Posterior cingulate gyrus (tissue), 11 donors: ENCODE data around the gene PRKAG2.
"Not testable (repeated sequence)": the region's sequence is repeated elsewhere in the genome, so short reads cannot be mapped to it uniquely, and the experiment has no call there.

ENCODE experiments used
- DNase-seq, 10 donors: peaks; one replicate each; pipeline versions ENCODE4 v3.0.0 to v3.0.0-alpha.2; 2020 to 2021; ENCODE audit warnings: mixed read lengths in 3 of 10
- intact Hi-C: fragments of 100-400 bp; cut with DNase I; formaldehyde crosslinking; loops from one replicate; pipeline ENCODE4 v1.15.1; 2023

The PRKAG2 gene

GRCh38 chr7:151840088-151840910 is 36.6 kb downstream of the PRKAG2 start:
- DNase-seq = peak in 4 of 10 donors; percentile 11 to 67 (median 53)
- intact Hi-C loops = no loop called here

GRCh38 chr7:151839451-151839921 is 37.4 kb downstream of the PRKAG2 start:
- peak in 4 of 10 donors; percentile 37 to 88 (median 79) for DNase-seq
- intact Hi-C loops = no loop called here

DNA sequence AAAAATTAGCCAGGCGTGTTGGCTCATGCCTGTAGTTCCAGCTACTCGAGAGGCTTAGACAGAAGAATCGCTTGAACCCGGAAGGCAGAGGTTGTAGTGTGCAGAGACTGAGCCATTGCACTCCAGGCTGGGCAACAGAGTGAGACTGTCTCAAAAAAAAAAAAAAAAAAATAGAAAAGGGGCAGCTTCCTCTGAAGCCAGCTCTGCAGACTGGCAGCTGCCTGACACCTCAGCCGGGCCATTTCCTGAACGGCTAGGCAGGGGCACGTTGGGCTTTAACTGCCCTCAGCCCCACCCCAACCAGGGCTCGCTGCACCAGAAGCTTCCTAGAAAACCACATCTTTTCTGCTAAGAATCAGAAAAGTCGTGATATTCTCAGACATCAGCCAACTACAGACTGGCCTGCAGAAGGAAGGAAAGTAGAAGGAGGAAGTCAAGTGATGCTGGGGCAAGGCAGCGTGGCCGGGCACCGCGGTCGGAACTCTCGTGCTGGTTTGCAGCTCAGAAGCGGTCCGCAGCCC is 38.0 kb downstream of the PRKAG2 start:
- DNase-seq = peak in 4 of 10 donors; percentile 27 to 86 (median 76)

DNA sequence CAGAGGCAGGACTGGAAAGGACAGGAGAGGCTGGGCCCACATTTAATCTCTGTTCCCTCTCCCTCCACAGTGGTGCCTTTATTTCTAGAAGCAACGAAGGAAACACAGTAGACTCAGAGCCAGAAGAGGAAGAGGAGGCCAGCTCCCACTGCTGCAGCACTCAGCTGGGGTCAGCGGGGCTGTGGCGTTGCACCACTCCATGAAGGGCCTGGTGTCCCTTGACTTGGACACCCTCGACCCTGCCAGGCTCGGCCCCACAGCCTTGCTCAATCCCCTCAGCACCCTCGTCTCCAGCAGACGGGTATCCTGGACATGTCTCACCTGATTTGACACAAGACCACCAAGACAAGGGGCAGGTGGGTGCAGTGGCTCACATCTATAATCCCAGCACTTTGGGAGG is 38.8 kb downstream of the PRKAG2 start:
- intact Hi-C loops = no loop called here
- DNase-seq = peak in 4 of 10 donors; percentile 11 to 75 (median 58)

More for the DNA sequence above, 38.0 kb downstream of the PRKAG2 start:
- intact Hi-C loops = no loop called here

DNA sequence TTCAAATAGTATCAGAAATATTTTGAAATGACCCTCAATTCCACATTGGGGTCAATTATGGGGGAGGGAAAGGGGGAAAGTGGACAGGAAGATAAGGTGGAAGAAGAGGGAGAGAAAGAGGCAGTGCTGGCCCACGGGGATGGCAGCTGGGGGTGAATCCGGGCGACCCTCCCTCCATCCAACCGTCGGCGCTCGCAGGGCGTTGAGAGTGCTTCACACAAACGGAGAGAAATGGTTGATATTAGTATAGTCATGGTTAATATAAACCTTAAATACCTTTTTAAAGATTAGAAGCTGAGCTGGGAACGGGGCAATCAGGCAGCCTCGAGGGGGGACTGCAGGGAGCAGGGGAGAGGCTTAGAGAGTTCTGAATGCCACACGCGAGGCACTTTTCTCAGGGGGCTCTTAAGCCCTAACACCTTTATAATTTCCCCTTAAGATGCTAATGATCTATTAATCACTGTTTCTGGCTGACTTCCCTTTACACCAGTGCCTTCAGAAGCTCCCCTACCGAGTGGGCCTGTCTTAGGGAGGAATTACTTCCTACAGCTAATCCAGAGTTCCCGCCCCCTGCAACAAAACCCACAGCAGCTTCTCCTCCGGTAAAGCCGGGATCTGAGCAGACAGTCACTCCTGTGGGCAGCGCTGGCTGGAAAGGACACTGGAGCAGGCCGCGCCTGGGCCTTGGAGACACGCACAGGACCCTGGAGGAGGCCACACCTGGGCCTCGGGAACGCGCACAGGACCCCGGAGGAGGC is 39.5 kb downstream of the PRKAG2 start:
- DNase-seq = peak in 4 of 10 donors; percentile 29 to 86 (median 79)
- intact Hi-C loops = no loop called here

- intact Hi-C loops = no loop called here
These were observed 40.0 kb downstream of the PRKAG2 start for GRCh38 chr7:151836927-151837205.

DNA sequence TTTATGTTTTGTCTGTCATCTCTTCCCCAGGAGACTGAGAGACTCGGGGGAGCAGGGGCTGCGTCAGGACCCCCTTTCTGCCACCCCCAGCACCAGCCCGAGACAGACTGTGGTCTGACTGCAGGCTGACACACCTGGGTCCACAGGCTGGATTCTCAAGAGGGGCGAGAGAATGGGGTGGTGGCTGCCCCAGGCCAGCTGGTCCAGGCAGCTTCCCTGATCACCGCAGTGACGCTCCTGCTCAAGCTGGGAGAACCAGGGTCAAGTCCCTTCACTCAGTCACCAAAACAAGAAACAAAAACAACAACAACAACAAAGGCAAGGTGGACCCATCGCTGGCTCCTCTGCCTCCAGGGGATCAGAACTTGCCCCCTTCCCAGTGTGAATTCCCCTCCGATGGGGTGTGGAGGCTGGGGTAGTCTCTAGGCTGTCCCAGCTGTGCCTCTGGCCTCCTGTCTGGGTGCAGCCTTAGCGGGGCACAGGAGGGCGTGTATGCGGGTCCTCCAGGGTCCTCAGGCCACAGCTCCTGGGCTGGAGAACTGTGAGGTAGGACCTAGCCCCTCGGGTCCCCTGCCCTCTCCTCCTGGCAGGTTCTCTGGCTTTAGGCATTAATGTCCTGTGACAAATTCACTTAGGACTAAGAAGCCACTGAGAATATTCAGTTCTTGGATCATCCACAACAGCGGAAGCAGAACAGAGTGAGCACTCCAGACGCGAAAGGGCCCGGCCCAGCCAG is 40.6 kb downstream of the PRKAG2 start:
- peak in 4 of 10 donors; percentile 12 to 73 (median 46) for DNase-seq
- intact Hi-C loops = no loop called here

More at GRCh38 chr7:151836927-151837205, 40.0 kb downstream of the PRKAG2 start:
- peak in 3 of 10 donors; percentile 18 to 68 (median 57) for DNase-seq

- intact Hi-C loops = no loop called here
- peak in 4 of 10 donors; percentile 4 to 70 (median 49) for DNase-seq
These were observed 41.3 kb downstream of the PRKAG2 start for GRCh38 chr7:151835636-151836035.

DNA sequence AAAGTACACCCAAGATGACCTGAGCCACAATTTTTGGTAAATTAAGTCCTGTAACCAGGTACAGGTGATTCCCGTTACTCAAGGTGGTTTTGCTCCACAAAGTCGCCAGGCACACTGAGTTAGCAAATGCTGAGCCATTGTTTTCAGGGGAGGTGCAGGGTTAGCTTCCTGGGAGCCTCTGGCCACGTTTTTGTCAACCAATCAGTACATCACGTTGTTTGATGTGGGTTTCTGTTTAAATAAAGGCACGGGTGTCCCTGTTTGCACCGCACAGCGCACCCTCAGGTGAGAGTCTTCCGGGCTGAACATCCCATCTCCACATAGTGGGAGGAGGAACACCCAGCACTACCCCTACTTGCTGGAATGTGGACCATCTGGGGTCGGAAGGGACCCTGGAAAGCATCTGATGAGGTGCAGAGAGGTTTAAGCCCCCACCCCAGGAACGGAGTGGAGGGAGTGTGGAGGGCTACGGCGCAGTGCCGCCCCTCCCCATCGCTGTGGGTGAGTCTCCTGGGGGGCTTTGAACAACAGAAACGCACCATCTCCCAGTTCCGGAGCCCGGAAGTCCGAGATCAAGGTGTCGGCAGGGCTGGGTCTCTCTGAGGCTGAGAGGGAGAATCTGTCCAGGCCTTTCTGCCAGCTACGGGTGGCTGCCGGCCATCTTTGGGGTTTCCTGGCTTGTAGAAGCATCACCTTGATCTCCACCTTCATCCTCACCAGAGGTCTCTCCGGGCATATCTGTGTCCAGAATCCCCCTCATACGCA is 42.5 kb downstream of the PRKAG2 start:
- peak in 3 of 10 donors; percentile 9 to 55 (median 13) for DNase-seq
- intact Hi-C loops = no loop called here

GRCh38 chr7:151833691-151834090 is 43.2 kb downstream of the PRKAG2 start:
- intact Hi-C loops = no loop called here
- DNase-seq = peak in 4 of 10 donors; percentile 3 to 74 (median 26)

DNA sequence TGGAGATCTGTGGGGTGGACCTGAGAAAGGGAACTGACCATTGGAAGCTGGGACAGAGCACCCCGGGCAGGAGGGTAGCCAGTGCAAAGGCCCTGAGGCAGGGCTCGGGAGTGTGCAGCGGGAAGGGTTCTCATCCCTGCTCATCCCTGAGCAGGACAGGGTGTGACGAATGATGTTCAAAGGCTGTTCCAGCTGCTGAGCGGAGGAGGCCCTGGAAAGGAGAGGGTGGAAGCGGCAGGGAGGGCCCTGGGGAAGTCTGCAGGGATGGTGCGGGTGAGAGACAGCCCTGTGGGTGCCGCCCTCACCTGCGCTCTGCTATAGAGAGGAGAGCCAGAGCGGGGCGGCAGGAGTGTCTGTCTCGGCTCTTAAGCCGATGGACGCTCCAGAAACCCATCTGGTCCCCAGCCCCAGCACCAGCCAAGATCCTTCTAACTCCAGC is 43.7 kb downstream of the PRKAG2 start:
- intact Hi-C loops = no loop called here
- peak in 4 of 10 donors; percentile 17 to 66 (median 34) for DNase-seq

DNA sequence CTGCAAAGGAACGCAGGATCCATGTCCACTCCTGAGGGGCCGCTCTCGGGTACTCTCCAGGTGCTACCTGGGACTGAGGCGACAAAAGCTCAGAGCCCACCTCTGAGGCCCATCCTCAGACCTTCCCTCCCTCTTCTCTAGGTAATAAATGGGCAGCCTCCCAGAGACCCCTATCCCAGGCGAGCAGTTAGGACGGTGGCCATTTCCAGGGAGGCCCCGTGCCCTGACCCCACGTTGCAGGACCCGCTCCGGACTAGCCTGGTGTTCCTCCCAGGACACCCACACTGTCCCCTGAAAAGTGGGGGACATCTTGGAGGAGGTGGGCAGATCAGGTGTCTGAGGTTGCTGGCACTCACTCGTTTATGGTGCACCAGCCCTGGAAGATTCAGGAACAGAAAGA is 44.3 kb downstream of the PRKAG2 start:
- intact Hi-C loops = no loop called here
- DNase-seq = peak in 3 of 10 donors; percentile 15 to 16 (median 16)

DNA sequence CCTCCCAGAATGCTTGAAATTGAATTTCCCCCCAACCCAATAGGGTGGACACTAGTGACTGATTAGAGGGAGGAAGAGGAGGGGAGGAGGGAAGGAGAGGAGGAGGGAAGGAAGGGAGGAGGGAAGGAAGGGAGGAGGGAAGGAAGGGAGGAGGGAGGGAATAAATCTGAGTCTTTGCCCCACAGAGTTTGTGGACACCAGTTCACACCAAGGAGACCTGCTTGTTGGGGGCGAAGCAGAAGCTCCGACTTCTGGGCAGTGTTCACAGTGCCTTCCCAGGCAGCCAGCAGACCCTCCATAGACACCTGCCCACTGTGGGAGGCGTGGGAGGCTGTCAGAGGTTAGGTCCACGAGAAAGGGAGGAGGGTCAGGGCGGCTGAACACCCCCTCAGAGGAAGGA is 44.8 kb downstream of the PRKAG2 start:
- intact Hi-C loops = no loop called here
- DNase-seq = peak in 3 of 10 donors; percentile 2 to 57 (median 47)

DNA sequence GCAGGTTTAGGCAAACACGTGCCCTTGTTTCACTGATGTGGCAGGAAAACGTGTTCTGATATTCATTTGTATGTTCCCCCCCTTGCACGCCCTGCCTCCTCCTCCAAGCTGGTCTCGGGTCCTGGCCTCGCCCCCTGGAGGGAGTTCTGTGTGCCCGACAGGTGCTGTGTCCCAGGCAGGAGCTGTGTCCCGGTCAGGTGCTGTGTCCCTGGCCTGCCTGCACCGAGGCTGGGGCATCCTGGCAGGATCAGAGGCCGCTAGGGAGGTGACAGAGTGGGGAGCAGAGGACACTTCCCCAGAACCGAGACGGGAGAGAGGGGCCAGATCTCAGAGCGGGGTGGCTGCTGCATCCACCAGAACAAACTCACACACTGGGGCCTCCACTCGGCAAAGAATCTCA is 45.3 kb downstream of the PRKAG2 start:
- intact Hi-C loops = no loop called here
- DNase-seq = peak in 4 of 10 donors; percentile 4 to 73 (median 42)

DNA sequence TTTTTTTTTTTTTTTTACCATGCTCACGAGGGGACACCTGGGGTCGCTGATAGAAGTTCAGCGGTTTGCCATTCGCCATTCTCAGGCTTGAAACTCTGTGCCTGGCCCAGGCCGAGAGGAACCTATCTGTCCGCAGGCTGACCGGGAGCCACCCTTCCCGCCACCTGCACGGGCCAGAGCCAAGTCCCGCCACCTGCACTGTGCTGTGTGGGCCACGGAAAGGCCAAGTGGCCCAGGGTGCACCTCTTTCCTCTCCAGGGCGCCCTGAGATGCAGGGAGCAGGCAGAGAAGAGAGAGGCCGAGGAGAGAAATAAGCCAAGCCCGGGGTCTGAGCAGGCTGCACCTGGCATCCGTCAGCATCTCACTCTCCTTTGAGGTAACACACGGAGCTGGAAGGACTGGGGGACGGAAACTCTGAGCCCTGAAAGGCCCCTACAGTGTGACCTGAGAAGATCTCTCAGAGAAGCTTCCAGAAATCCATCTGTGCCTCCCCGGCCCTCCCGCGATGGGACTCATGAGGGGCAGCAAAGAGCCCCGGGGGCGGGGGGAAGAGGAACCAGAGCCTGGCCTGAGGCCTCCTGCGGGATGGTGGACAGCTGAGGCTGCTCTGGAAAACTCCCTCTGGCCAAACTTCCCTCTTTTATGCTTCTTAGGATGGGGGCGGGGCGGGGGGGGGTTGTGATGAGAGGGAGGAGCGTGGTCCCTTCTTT is 46.6 kb downstream of the PRKAG2 start:
- intact Hi-C loops = no loop called here
- DNase-seq = peak in 4 of 10 donors; percentile 9 to 59 (median 40)

DNA sequence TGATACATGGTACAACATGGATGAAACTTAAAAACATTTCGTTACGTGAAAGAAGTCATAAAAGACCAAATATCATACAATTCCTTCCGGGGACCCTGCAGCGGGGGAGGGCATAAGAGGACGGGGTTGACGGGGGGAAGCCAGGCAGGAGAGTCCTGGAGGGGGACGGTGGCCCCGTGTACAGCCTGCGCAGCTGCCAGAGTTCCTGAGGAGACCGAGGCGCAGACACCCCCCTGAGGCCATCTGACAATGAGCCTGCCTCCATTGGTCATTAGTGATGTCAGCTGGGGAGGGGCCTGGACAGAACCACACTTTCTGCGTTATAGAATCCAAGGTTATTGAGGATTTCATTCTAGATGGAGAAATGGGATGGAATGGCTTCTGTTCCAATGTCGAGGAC is 47.2 kb downstream of the PRKAG2 start:
- DNase-seq = peak in 3 of 10 donors; percentile 4 to 49 (median 25)
- intact Hi-C loops = no loop called here

GRCh38 chr7:151827620-151828019 is 49.3 kb downstream of the PRKAG2 start:
- DNase-seq = peak in 2 of 10 donors; percentile 15 to 53
- intact Hi-C loops = no loop called here

GRCh38 chr7:151826316-151826715 is 50.6 kb downstream of the PRKAG2 start:
- intact Hi-C loops = not testable (repeated sequence)
- DNase-seq = peak in 1 of 10 donors; percentile 3

DNA sequence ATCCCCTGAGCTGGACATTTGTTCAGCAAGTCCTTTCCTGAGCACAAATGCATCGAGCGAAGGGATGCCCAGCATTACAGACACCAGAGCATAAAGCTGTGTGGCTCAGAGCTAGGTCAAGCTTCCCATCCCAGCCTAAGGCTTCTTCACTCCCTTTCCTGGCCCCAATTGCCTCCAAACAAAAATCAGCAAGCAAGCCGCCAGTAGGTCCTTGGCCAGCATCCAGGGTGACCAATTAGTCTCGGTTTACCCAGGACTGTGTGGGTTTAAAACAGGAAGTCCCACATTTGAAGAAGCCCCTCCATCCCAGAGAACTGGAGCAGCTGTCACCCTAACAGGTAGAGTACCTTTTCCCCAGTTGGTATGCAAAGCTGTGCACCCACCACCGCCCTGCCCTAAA is 51.2 kb downstream of the PRKAG2 start:
- DNase-seq = peak in 2 of 10 donors; percentile 20 to 44
- intact Hi-C loops = no loop called here
